HepG2 (cell line): ENCODE measurements around the gene AP5Z1. TPM values are rescaled to one million over a fixed set of nuclear protein-coding genes. Genes with fewer than 3 reads are reported as not detected.

Experiments
- ATAC-seq: fragments of 200-7000 bp; cut with Tn5 transposase; 3 replicates; pipeline ENCODE4 v1.9.1; 2020; ENCODE audit warnings: mild to moderate bottlenecking, moderate library complexity
- BruUV-seq: library from RNA; stranded (reverse); fragments of 400-500 nt; replicated peaks from 2 replicates; lab custom pipeline; 2021; lab: Mats Ljungman, UMichigan
- CTCF ChIA-PET: fragments of 300-600 bp; formaldehyde crosslinking; extraction: SDS; loops from one replicate; lab custom pipeline; 2021; ENCODE audit warnings: low total read pairs, inconsistent platforms, low intra/inter-chr PET ratio; lab: Yijun Ruan, JAX
- POLR2A ChIA-PET: fragments of 350-600 bp; sonication (Branson Sonifier 250); formaldehyde crosslinking; loops from one replicate; lab custom pipeline; 2020; ENCODE audit warnings: antibody characterized with exemption, inconsistent platforms; lab: Yijun Ruan, JAX
- DNase-seq: peaks from one replicate; pipeline ENCODE4 v3.0.0-alpha.2; 2015; ENCODE audit warnings: low spot score
- FAIRE-seq: peaks from 3 replicates; lab custom pipeline; 2011; peaks lifted over from hg19 to GRCh38; lab: Jason Lieb, UNC
- H2AFZ ChIP-seq: one replicate; pipeline ENCODE4 v1.6.1; 2011; ENCODE audit warnings: low read length, inconsistent platforms
- H3K27ac ChIP-seq: fragments of 300-600 bp; 3 replicates; pipeline ENCODE4 v1.8.0; 2011; ENCODE audit warnings: mixed run types, mild to moderate bottlenecking, mixed read lengths, low read length, inconsistent platforms; ENCODE audit not compliant: insufficient read depth; ENCODE audit errors: extremely low read length
- H3K27me3 ChIP-seq, 2 experiments: fragments of 200-600 bp in 1 of 2; 2 replicates in 1 of 2; 3 replicates in 1 of 2; pipeline versions ENCODE4 v1.6.0 to v1.8.0; 2011; ENCODE audit warnings: low read length in 2 of 2, mild to moderate bottlenecking in 2 of 2, moderate library complexity in 2 of 2, inconsistent platforms in 1 of 2; ENCODE audit not compliant: insufficient read depth in 2 of 2, control insufficient read depth in 1 of 2
- H3K36me3 ChIP-seq, 2 experiments: fragments of 200-600 bp in 1 of 2; replicated peaks in 1 of 2; 2 replicates in 1 of 2; 3 replicates in 1 of 2; pipeline versions ENCODE4 v1.5.1 to v1.8.0; 2011; ENCODE audit warnings: low read length in 2 of 2, inconsistent platforms in 1 of 2; ENCODE audit not compliant: insufficient read depth in 2 of 2, control insufficient read depth in 1 of 2
- H3K4me1 ChIP-seq: 2 replicates; pipeline ENCODE4 v1.5.1; 2012; ENCODE audit warnings: low read length, inconsistent platforms; ENCODE audit not compliant: insufficient read depth
- H3K4me2 ChIP-seq: 2 replicates; pipeline ENCODE4 v1.6.0; 2011; ENCODE audit warnings: low read depth, low read length, inconsistent platforms
- H3K4me3 ChIP-seq, 3 experiments: fragments of 200-600 bp in 1 of 3; sonication (generic), shearing (Covaris generic) in 1 of 3; replicated peaks in 1 of 3; 2 replicates each; pipeline ENCODE4 v1.5.1; 2011 to 2016; ENCODE audit warnings: low read length in 3 of 3, inconsistent platforms in 2 of 3, low read depth in 2 of 3, mild to moderate bottlenecking in 2 of 3, control low read depth in 1 of 3, mixed read lengths in 1 of 3; ENCODE audit not compliant: insufficient read depth in 1 of 3
- H3K79me2 ChIP-seq: one replicate; pipeline ENCODE4 v1.6.1; 2011; ENCODE audit warnings: low read length, inconsistent platforms; ENCODE audit not compliant: insufficient read depth
- H3K9ac ChIP-seq: 2 replicates; pipeline ENCODE4 v1.6.0; 2011; ENCODE audit warnings: mild to moderate bottlenecking, low read depth, low read length, inconsistent platforms; ENCODE audit not compliant: insufficient read depth
- H3K9me3 ChIP-seq: 2 replicates; pipeline ENCODE4 v1.5.1; 2012; ENCODE audit warnings: mild to moderate bottlenecking, low read length
- H4K20me1 ChIP-seq: 2 replicates; pipeline ENCODE4 v1.6.0; 2011; ENCODE audit warnings: inconsistent platforms, mild to moderate bottlenecking, low read length, moderate library complexity; ENCODE audit not compliant: insufficient read depth
- CEBPZ ChIP-seq: IDR thresholded peaks from 2 replicates; pipeline ENCODE4 v1.6.1; 2012; ENCODE audit warnings: low read length, improper control_type of control experiment
- CREM ChIP-seq, 2 experiments: sonication (generic) in 1 of 2; formaldehyde crosslinking in 1 of 2; IDR thresholded peaks; 2 replicates each; pipeline versions ENCODE4 v1.4.0 to v1.6.1; 2016 to 2020; ENCODE audit warnings: antibody characterized with exemption in 1 of 2, mild to moderate bottlenecking in 1 of 2, missing genetic modification reagents in 1 of 2
- ISL2 ChIP-seq: sonication (generic); formaldehyde crosslinking; IDR thresholded peaks from 2 replicates; pipeline ENCODE4 v1.5.0; 2020; ENCODE audit warnings: missing genetic modification reagents
- ISX ChIP-seq: sonication (generic); formaldehyde crosslinking; conservative IDR thresholded peaks from 2 replicates; pipeline ENCODE4 v1.5.0; 2020; ENCODE audit warnings: missing genetic modification reagents
- NFKB2 ChIP-seq: sonication (generic); formaldehyde crosslinking; IDR thresholded peaks from 2 replicates; pipeline ENCODE4 v1.4.0; 2020; ENCODE audit warnings: missing genetic modification reagents, borderline replicate concordance
- TARDBP ChIP-seq: sonication (generic); formaldehyde crosslinking; IDR thresholded peaks from 2 replicates; pipeline ENCODE4 v1.8.0; 2022; ENCODE audit warnings: mild to moderate bottlenecking, missing genetic modification reagents
- TBX3 ChIP-seq: fragments of 450-650 bp; IDR thresholded peaks from 2 replicates; pipeline ENCODE4 v1.6.1; 2017; ENCODE audit warnings: antibody characterized with exemption, mild to moderate bottlenecking, inconsistent platforms, borderline replicate concordance
- THYN1 ChIP-seq: sonication (generic); formaldehyde crosslinking; IDR thresholded peaks from 2 replicates; pipeline ENCODE4 v1.8.1; 2023; ENCODE audit warnings: low read depth, mild to moderate bottlenecking, moderate library complexity, missing genetic modification reagents, borderline replicate concordance
- TOPORS ChIP-seq: sonication (generic); formaldehyde crosslinking; IDR thresholded peaks from 2 replicates; pipeline ENCODE4 v1.8.0; 2023; ENCODE audit warnings: mild to moderate bottlenecking, missing genetic modification reagents
- TRAFD1 ChIP-seq: sonication (generic); formaldehyde crosslinking; IDR thresholded peaks from 2 replicates; pipeline ENCODE4 v1.5.1; 2020; ENCODE audit warnings: missing genetic modification reagents, mild to moderate bottlenecking, borderline replicate concordance
- ZFY ChIP-seq: sonication (generic); formaldehyde crosslinking; IDR thresholded peaks from 2 replicates; pipeline ENCODE4 v1.4.0; 2020; ENCODE audit warnings: missing genetic modification reagents
- ZNF253 ChIP-seq: sonication (generic); formaldehyde crosslinking; IDR thresholded peaks from 2 replicates; pipeline ENCODE4 v1.8.0; 2022; ENCODE audit warnings: mild to moderate bottlenecking, missing genetic modification reagents, borderline replicate concordance
- ZNF34 ChIP-seq: sonication (generic); formaldehyde crosslinking; IDR thresholded peaks from 2 replicates; pipeline ENCODE4 v1.4.0; 2020; ENCODE audit warnings: mild to moderate bottlenecking, missing genetic modification reagents, borderline replicate concordance
- ZNF607 ChIP-seq: sonication (generic); formaldehyde crosslinking; IDR thresholded peaks from 2 replicates; pipeline ENCODE4 v1.5.1; 2020; ENCODE audit warnings: missing genetic modification reagents, mild to moderate bottlenecking, borderline replicate concordance
- ZNF614 ChIP-seq: IDR thresholded peaks from 2 replicates; pipeline ENCODE4 v1.6.1; 2018; ENCODE audit warnings: missing biosample characterization, missing genetic modification reagents, inconsistent platforms, borderline replicate concordance
- ZNF616 ChIP-seq: sonication (generic); formaldehyde crosslinking; IDR thresholded peaks from 2 replicates; pipeline ENCODE4 v1.5.0; 2020; ENCODE audit warnings: low read depth, mild to moderate bottlenecking, missing genetic modification reagents
- WGBS: methylation state at CpG from one replicate; pipeline ENCODE4 v1.1.6; 2017; ENCODE audit warnings: low lambda C conversion rate; 5-methylcytosine and 5-hydroxymethylcytosine counted together
- in situ Hi-C: cut with HindIII; loops from 2 replicates; pipeline ENCODE4 v1.10.0; 2017; ENCODE audit warnings: low pct_unique_long_range_greater_than_20kb; ENCODE audit not compliant: extremely low pct_ligation_motif_present
- intact Hi-C: fragments of 100-400 bp; cut with micrococcal nuclease; formaldehyde crosslinking; loops from one replicate; pipeline ENCODE4 v1.10.0; 2022; ENCODE audit not compliant: unreplicated experiment
- polyA plus RNA-seq, 8 experiments: library from polyadenylated mRNA; depleted of rRNA in 3 of 8; stranded (reverse) in 7 of 8; unstranded in 1 of 8; fragments of >200 nt; fragmentation: Illumina TruSeq in 4 of 8; extraction: Trizol in 4 of 8; gene quantifications; 2 replicates each; pipeline versions ENCODE4 v1.2.1 to v1.2.3, GENCODE V29; 2011 to 2016; ENCODE audit warnings: low read depth in 4 of 8, missing spikeins in 1 of 8, mixed read lengths in 1 of 8; ENCODE audit not compliant: insufficient read depth in 1 of 8
- total RNA-seq, 5 experiments: library from RNA; depleted of rRNA; stranded (reverse); fragments of >200 nt; fragmentation: Illumina TruSeq; extraction: Trizol; gene quantifications; 2 replicates each; pipeline ENCODE4 v1.2.3, GENCODE V29; 2016; ENCODE audit warnings: low read depth in 1 of 5

Gene AP5Z1
- total and polyA plus RNA-seq, 2 of the 13 experiments (the other 11 are each of a cell fraction or from before 2014, with no cell fraction given) = 9.3 to 15.1 TPM

DNA sequence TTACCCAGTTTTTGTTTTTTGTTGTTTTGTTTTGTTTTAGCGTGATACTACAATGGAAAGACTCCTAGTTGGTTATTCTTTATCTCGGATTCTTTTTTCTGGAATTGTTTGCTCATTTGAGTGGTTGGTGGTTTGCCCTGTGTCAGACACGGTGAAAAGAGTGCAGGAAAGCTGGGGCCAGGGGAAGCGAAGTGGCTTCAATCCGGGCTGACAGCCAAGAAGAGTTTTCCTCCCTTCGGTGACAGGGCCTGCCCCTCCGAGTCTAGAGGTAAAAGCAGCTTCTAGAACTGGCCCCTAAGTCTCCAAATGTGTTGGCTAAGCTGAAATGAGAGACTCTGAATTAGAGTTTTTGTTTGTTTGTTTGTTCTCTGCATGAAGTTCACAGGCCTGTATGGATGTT, 5.7 kb upstream of the AP5Z1 start (continued):
- TF ChIP-seq ZNF616 (CRISPR knock-in tag) = no peak
- no peak for TF ChIP-seq THYN1 (CRISPR knock-in tag)
- TF ChIP-seq ISX (CRISPR knock-in tag) = no peak
- no peak for TF ChIP-seq CEBPZ
- TF ChIP-seq TRAFD1 = no peak
- TF ChIP-seq ZNF607 (CRISPR knock-in tag) = no peak

DNA sequence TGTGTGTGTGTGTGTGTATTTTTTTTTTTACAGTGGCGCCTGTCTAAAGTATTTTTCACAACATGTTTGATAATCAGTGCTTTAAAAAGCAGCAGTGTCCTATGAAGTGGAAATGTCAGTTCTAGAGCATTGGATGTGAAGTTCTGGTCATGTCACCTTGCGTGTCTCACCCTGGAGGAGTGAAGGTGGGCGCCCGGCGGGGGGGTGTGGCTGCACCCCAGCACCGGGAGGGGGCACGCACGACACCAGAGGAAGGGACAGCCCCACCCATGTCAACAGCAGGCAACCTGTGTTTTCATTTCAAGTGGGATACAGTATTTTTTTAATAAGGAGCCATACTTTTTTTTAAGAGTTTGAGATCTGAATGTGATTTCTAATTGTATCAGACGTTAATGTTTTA, 4.5 kb upstream of the AP5Z1 start:
- Histone ChIP-seq H2AFZ (no peak overlapping the region), H3K4me1 (peaks cover 17% of the 10 kb centered on the region), H3K4me3 (no peak overlapping the region), H3K9ac (no peak overlapping the region), H3K27me3 (no peaks in the 10 kb centered on the region; a peak in 1 of 5 replicates), H3K27ac (no peak overlapping the region), H3K9me3 (no peaks in the 10 kb centered on the region), H3K4me2 (no peak overlapping the region), H3K36me3 (no peaks in the 10 kb centered on the region; a peak in 1 of 5 replicates), H4K20me1 (no peaks in the 10 kb centered on the region), H3K79me2 (peaks cover 7% of the 10 kb centered on the region)
- ChIA-PET POLR2A (no interaction called here), CTCF (no interaction called here)
- FAIRE-seq (no peak), ATAC-seq (no peak), DNase-seq (no peak)
- TF ChIP-seq ZFY (CRISPR knock-in tag) (no peak), NFKB2 (CRISPR knock-in tag) (no peak), ZNF34 (CRISPR knock-in tag) (no peak), TBX3 (no peak), ZNF614 (CRISPR knock-in tag) (no peak), ISL2 (no peak), TARDBP (CRISPR knock-in tag) (no peak), ZNF253 (no peak), CREM (IDR thresholded peaks at IDR 0.05) (no peak), CREM (CRISPR knock-in tag; IDR thresholded peaks at IDR 0.05) (no peak), TOPORS (CRISPR knock-in tag) (no peak)
- in situ Hi-C loops (loop anchor here (25.0 kb wide), 1 partner anchor 159 kb away; no protein-coding TSS in a partner anchor), intact Hi-C loops (no loop called here)
- WGBS = 96% methylated on average over 9 of the region's 9 CpGs
- no TSS peak for BruUV-seq
